ENCODE measurements around the gene SNX24. TPM values are rescaled to one million over a fixed set of nuclear protein-coding genes. Genes with fewer than 3 reads are reported as not detected.
A peak's percentile ranks its signal among the peaks of the same experiment; 100 is the strongest.

The SNX24 gene
- total RNA-seq, 1 experiment from 2014 or later, result 13.9 TPM

- H3K79me2 ChIP-seq (ENCODE audit: insufficient read depth, low read length), result no peaks in the 10 kb centered on the region
- H2AFZ ChIP-seq (ENCODE audit: low read length), result no peak overlapping the region
- no peak overlapping the region for H2BK15ac ChIP-seq (ENCODE audit: low read depth, low read length)
- no peak overlapping the region for H2BK12ac ChIP-seq (ENCODE audit: insufficient read length, low read depth, low read length)
- no peak overlapping the region for H2BK20ac ChIP-seq (ENCODE audit: low read depth, low read length, poor library complexity, severe bottlenecking)
- no peak for DNase-seq
- no peak overlapping the region for H3T11ph ChIP-seq (ENCODE audit: low read length)
- no peak overlapping the region for H3K18ac ChIP-seq (ENCODE audit: insufficient read length, low read depth, low read length)
- H3K4me2 ChIP-seq (ENCODE audit: insufficient read depth, insufficient read length, low read length), result no peak overlapping the region
- H2BK120ac ChIP-seq (ENCODE audit: low read depth, low read length, poor library complexity, severe bottlenecking), result no peak overlapping the region
- no peak for TF ChIP-seq CTCF (conservative IDR thresholded peaks at IDR 0.05)
- Mint-ChIP-seq H3K27ac (peak overlapping the region in 1 of 3 experiments; percentile 51; a peak in 3 of 7 replicates), H3K4me1 (peaks cover 16 to 33% of the 10 kb centered on the region in 2 experiments), H3K36me3 (ENCODE audit: insufficient read depth in 1 of 3, low read depth in 3 of 3) (peaks cover 0 to 4% (median 2%) of the 10 kb centered on the region in 3 experiments; a peak in 1 of 7 replicates), H3K27me3 (ENCODE audit: low read depth) (no peaks in the 10 kb centered on the region), H3K4me3 (no peak overlapping the region; a peak in 1 of 5 replicates), H3K9me3 (no peaks in the 10 kb centered on the region)
- no peak overlapping the region for H4K8ac ChIP-seq (replicated peaks; ENCODE audit: insufficient read length, low read depth, low read length)
- no CpG with 5 or more reads among the region's 4 CpGs for WGBS (ENCODE audit: extremely low coverage, insufficient read length, low lambda C conversion rate)
- H3K27ac ChIP-seq (ENCODE audit: insufficient read length, low read depth, low read length), result no peak overlapping the region
- no peaks in the 10 kb centered on the region for H3K9me3 ChIP-seq (ENCODE audit: control insufficient read depth, low read depth, low read length)
- H3K9ac ChIP-seq (ENCODE audit: extremely low read depth, insufficient read length, low read length), result no peak overlapping the region
- no peaks in the 10 kb centered on the region for H4K20me1 ChIP-seq (ENCODE audit: control insufficient read depth, insufficient read depth, insufficient read length)
- H3K23ac ChIP-seq (ENCODE audit: insufficient read length, low read depth, low read length), result no peak overlapping the region
- no peak overlapping the region for H2AK5ac ChIP-seq (ENCODE audit: insufficient read length, low read length)
- no peaks in the 10 kb centered on the region for H3K27me3 ChIP-seq (ENCODE audit: insufficient read depth, low read length)
- no peak overlapping the region for H3K4ac ChIP-seq (ENCODE audit: low read depth, low read length)
- no peak overlapping the region for H3K56ac ChIP-seq (ENCODE audit: insufficient read length, low read depth, low read length)
- H4K91ac ChIP-seq (ENCODE audit: insufficient read length, low read depth, low read length), result no peak overlapping the region
- H3K14ac ChIP-seq (ENCODE audit: insufficient read depth, low read length), result no peak overlapping the region
- no peak overlapping the region for H4K5ac ChIP-seq (ENCODE audit: insufficient read length, low read depth, low read length)
- H2BK5ac ChIP-seq (ENCODE audit: insufficient read length, low read length), result no peak overlapping the region
- H3K79me1 ChIP-seq (ENCODE audit: insufficient read depth, low read depth, low read length, poor library complexity, severe bottlenecking), result no peaks in the 10 kb centered on the region
- no peaks in the 10 kb centered on the region for H3K4me1 ChIP-seq (ENCODE audit: insufficient read depth, low read length)
- no peaks in the 10 kb centered on the region for H3K23me2 ChIP-seq (ENCODE audit: insufficient read length, low read depth, low read length, poor library complexity, severe bottlenecking)
Measured at GRCh38 chr5:122937914-122938313, 92.5 kb downstream of the SNX24 start.
